H9 (cell line): ENCODE results near the gene NFILZ. TPM values are rescaled to one million over a fixed set of nuclear protein-coding genes. Genes with fewer than 3 reads are reported as not detected.

Source experiments
- DNase-seq: peaks from one replicate; pipeline ENCODE4 v3.0.0-alpha.2; 2017
- H2AFZ ChIP-seq: one replicate; pipeline ENCODE4 v1.6.1; 2013; ENCODE audit warnings: mild to moderate bottlenecking, low read length, control low read depth, moderate library complexity
- H2AK5ac ChIP-seq: 2 replicates; pipeline ENCODE4 v1.6.1; 2013; ENCODE audit warnings: low read length, control low read depth, mixed read lengths; ENCODE audit not compliant: insufficient read length
- H2BK120ac ChIP-seq: one replicate; pipeline ENCODE4 v1.6.1; 2013; ENCODE audit warnings: low read depth, mild to moderate bottlenecking, low read length, control low read depth, inconsistent platforms; ENCODE audit not compliant: poor library complexity, severe bottlenecking
- H2BK12ac ChIP-seq: 2 replicates; pipeline ENCODE4 v1.6.1; 2013; ENCODE audit warnings: low read length, control low read depth, mixed read lengths, low read depth; ENCODE audit not compliant: insufficient read length
- H2BK15ac ChIP-seq: 2 replicates; pipeline ENCODE4 v1.6.1; 2013; ENCODE audit warnings: low read depth, low read length, control low read depth
- H2BK20ac ChIP-seq: one replicate; pipeline ENCODE4 v1.6.1; 2013; ENCODE audit warnings: low read depth, mild to moderate bottlenecking, low read length, control low read depth, inconsistent platforms; ENCODE audit not compliant: poor library complexity, severe bottlenecking
- H2BK5ac ChIP-seq: 2 replicates; pipeline ENCODE4 v1.6.1; 2013; ENCODE audit warnings: low read length, control low read depth, mixed read lengths; ENCODE audit not compliant: insufficient read length
- H3K14ac ChIP-seq: 2 replicates; pipeline ENCODE4 v1.6.1; 2013; ENCODE audit warnings: low read length, control low read depth; ENCODE audit not compliant: insufficient read depth
- H3K18ac ChIP-seq: 2 replicates; pipeline ENCODE4 v1.6.1; 2013; ENCODE audit warnings: low read depth, mild to moderate bottlenecking, mixed read lengths, low read length, control low read depth; ENCODE audit not compliant: insufficient read length
- H3K23ac ChIP-seq: 2 replicates; pipeline ENCODE4 v1.6.1; 2013; ENCODE audit warnings: low read length, control low read depth, mixed read lengths, low read depth; ENCODE audit not compliant: insufficient read length
- H3K23me2 ChIP-seq: 2 replicates; pipeline ENCODE4 v1.6.1; 2013; ENCODE audit warnings: low read depth, mild to moderate bottlenecking, mixed read lengths, low read length, control low read depth; ENCODE audit not compliant: insufficient read length, poor library complexity, severe bottlenecking
- H3K27ac ChIP-seq: 2 replicates; pipeline ENCODE4 v1.5.1; 2013; ENCODE audit warnings: low read length, control low read depth, mixed read lengths, low read depth; ENCODE audit not compliant: insufficient read length
- H3K27me3 ChIP-seq: 2 replicates; pipeline ENCODE4 v1.6.1; 2013; ENCODE audit warnings: low read length, control low read depth, inconsistent platforms; ENCODE audit not compliant: insufficient read depth
- H3K4ac ChIP-seq: 2 replicates; pipeline ENCODE4 v1.6.1; 2013; ENCODE audit warnings: low read depth, mild to moderate bottlenecking, control low read depth, inconsistent platforms, low read length, moderate library complexity
- H3K4me1 ChIP-seq: 2 replicates; pipeline ENCODE4 v1.6.1; 2013; ENCODE audit warnings: low read length, control low read depth, inconsistent platforms; ENCODE audit not compliant: insufficient read depth
- H3K4me2 ChIP-seq: 2 replicates; pipeline ENCODE4 v1.6.1; 2013; ENCODE audit warnings: low read length, control low read depth, mixed read lengths; ENCODE audit not compliant: insufficient read length, insufficient read depth
- H3K56ac ChIP-seq: 2 replicates; pipeline ENCODE4 v1.6.1; 2013; ENCODE audit warnings: low read depth, mild to moderate bottlenecking, mixed read lengths, low read length, control low read depth; ENCODE audit not compliant: insufficient read length
- H3K79me1 ChIP-seq: 2 replicates; pipeline ENCODE4 v1.6.1; 2013; ENCODE audit warnings: low read depth, mild to moderate bottlenecking, moderate library complexity, low read length, control low read depth, inconsistent platforms; ENCODE audit not compliant: insufficient read depth, poor library complexity, severe bottlenecking
- H3K79me2 ChIP-seq: 2 replicates; pipeline ENCODE4 v1.6.1; 2013; ENCODE audit warnings: low read length, control low read depth, inconsistent platforms; ENCODE audit not compliant: insufficient read depth
- H3K9ac ChIP-seq: 2 replicates; pipeline ENCODE4 v1.6.1; 2013; ENCODE audit warnings: low read length, control low read depth, mixed read lengths; ENCODE audit not compliant: insufficient read length; ENCODE audit errors: extremely low read depth
- H3K9me3 ChIP-seq: one replicate; pipeline ENCODE4 v1.6.1; 2013; ENCODE audit warnings: low read depth, low read length, inconsistent platforms; ENCODE audit not compliant: control insufficient read depth
- H3T11ph ChIP-seq: one replicate; pipeline ENCODE4 v1.6.1; 2013; ENCODE audit warnings: mild to moderate bottlenecking, low read length, control low read depth, inconsistent platforms
- H4K20me1 ChIP-seq: one replicate; pipeline ENCODE4 v1.6.1; 2013; ENCODE audit not compliant: control insufficient read depth, insufficient read length, insufficient read depth
- H4K5ac ChIP-seq: 2 replicates; pipeline ENCODE4 v1.6.1; 2013; ENCODE audit warnings: low read depth, mild to moderate bottlenecking, mixed read lengths, low read length, control low read depth; ENCODE audit not compliant: insufficient read length
- H4K8ac ChIP-seq: replicated peaks from 2 replicates; pipeline ENCODE4 v1.6.1; 2013; ENCODE audit warnings: low read length, control low read depth, mixed read lengths, low read depth; ENCODE audit not compliant: insufficient read length
- H4K91ac ChIP-seq: 2 replicates; pipeline ENCODE4 v1.6.1; 2013; ENCODE audit warnings: low read depth, mild to moderate bottlenecking, moderate library complexity, mixed read lengths, low read length, control low read depth; ENCODE audit not compliant: insufficient read length
- H3K27ac Mint-ChIP-seq, 3 experiments: 2 replicates in 2 of 3; 3 replicates in 1 of 3; pipeline ENCODE4 v1.8.0; 2020 to 2021; ENCODE audit warnings: mixed read lengths in 3 of 3, mild to moderate bottlenecking in 1 of 3, moderate library complexity in 1 of 3
- H3K27me3 Mint-ChIP-seq: 2 replicates; pipeline ENCODE4 v1.8.0; 2021; ENCODE audit warnings: low read depth, mild to moderate bottlenecking, moderate library complexity, mixed read lengths
- H3K36me3 Mint-ChIP-seq, 3 experiments: 2 replicates in 2 of 3; 3 replicates in 1 of 3; pipeline ENCODE4 v1.8.0; 2020 to 2021; ENCODE audit warnings: low read depth in 3 of 3, mixed read lengths in 3 of 3; ENCODE audit not compliant: insufficient read depth in 1 of 3
- H3K4me1 Mint-ChIP-seq, 2 experiments: 2 replicates each; pipeline ENCODE4 v1.8.0; 2020; ENCODE audit warnings: mixed read lengths in 2 of 2
- H3K4me3 Mint-ChIP-seq, 2 experiments: 2 replicates in 1 of 2; 3 replicates in 1 of 2; pipeline ENCODE4 v1.8.0; 2020 to 2021; ENCODE audit warnings: mild to moderate bottlenecking in 2 of 2, mixed read lengths in 2 of 2, moderate library complexity in 1 of 2
- H3K9me3 Mint-ChIP-seq, 2 experiments: 2 replicates in 1 of 2; 3 replicates in 1 of 2; pipeline ENCODE4 v1.8.0; 2020; ENCODE audit warnings: mild to moderate bottlenecking in 2 of 2, mixed read lengths in 2 of 2, moderate library complexity in 1 of 2
- CTCF ChIP-seq: fragments of 200-600 bp; sonication (generic); conservative IDR thresholded peaks from 3 replicates; pipeline ENCODE4 v1.8.0; 2021; ENCODE audit warnings: antibody characterized with exemption, mild to moderate bottlenecking
- WGBS: extraction: QIAGEN DNeasy Blood & Tissue Kit; methylation state at CpG from one replicate; pipeline ENCODE4 v1.1.7; 2013; ENCODE audit warnings: missing lambda C conversion rate, low lambda C conversion rate, mixed read lengths; ENCODE audit not compliant: insufficient read length; ENCODE audit errors: extremely low coverage; 5-methylcytosine and 5-hydroxymethylcytosine counted together
- total RNA-seq: library from RNA; stranded (reverse); gene quantifications from 2 replicates; pipeline ENCODE4 v1.2.1, GENCODE V29; 2021

NFILZ gene
- total RNA-seq, 1 experiment from 2014 or later: not detected

GRCh38 chr19:8640402-8641004 lies 10.1 kb downstream of the NFILZ start:
- H4K20me1 ChIP-seq: no peaks in the 10 kb centered on the region
- H4K8ac ChIP-seq: no peak overlapping the region
- no peak overlapping the region for H3K23ac ChIP-seq
- no CpG with 5 or more reads among the region's 12 CpGs for WGBS
- H3K4me1 Mint-ChIP-seq: peaks cover 12 to 15% of the 10 kb centered on the region in 2 experiments
- H3T11ph ChIP-seq: no peak overlapping the region
- no peak for TF ChIP-seq CTCF
- H3K4ac ChIP-seq: no peak overlapping the region
- H3K9ac ChIP-seq: no peak overlapping the region
- peak overlapping the region in 1 of 2 experiments; percentile 9; a peak in 1 of 5 replicates for H3K4me3 Mint-ChIP-seq
- no peaks in the 10 kb centered on the region; a peak in 1 of 7 replicates for H3K36me3 Mint-ChIP-seq
- H3K79me1 ChIP-seq: no peaks in the 10 kb centered on the region
- H3K18ac ChIP-seq: no peak overlapping the region
- no peaks in the 10 kb centered on the region for H3K9me3 ChIP-seq
- H2BK5ac ChIP-seq: no peak overlapping the region
- H4K91ac ChIP-seq: no peak overlapping the region
- H4K5ac ChIP-seq: no peak overlapping the region
- peaks cover 32% of the 10 kb centered on the region for H3K27me3 Mint-ChIP-seq
- H3K14ac ChIP-seq: no peak overlapping the region
- no peak overlapping the region for H2BK20ac ChIP-seq
- no peaks in the 10 kb centered on the region for H3K79me2 ChIP-seq
- no peaks in the 10 kb centered on the region for H3K4me1 ChIP-seq
- no peak overlapping the region for H2AFZ ChIP-seq
- H2BK15ac ChIP-seq: no peak overlapping the region
- no peak overlapping the region for H3K56ac ChIP-seq
- no peak overlapping the region for H2AK5ac ChIP-seq
- H3K23me2 ChIP-seq: no peaks in the 10 kb centered on the region
- peaks cover 4 to 16% of the 10 kb centered on the region in 2 experiments; a peak in 4 of 5 replicates for H3K9me3 Mint-ChIP-seq
- H2BK120ac ChIP-seq: no peak overlapping the region
- no peak for DNase-seq
- no peak overlapping the region for H3K27ac ChIP-seq
- H2BK12ac ChIP-seq: no peak overlapping the region
- no peak overlapping the region for H3K4me2 ChIP-seq
- no peaks in the 10 kb centered on the region for H3K27me3 ChIP-seq
- H3K27ac Mint-ChIP-seq: no peak overlapping the region; a peak in 2 of 7 replicates
